Dendritic cell treated with granulocyte-macrophage colony-stimulating factor and Interleukin-4, amounts not matched to agents 40 ng/mL and 50 ng/mL, for 4 days (primary cell): Measurements from ENCODE around the gene NDUFS8.
A peak's percentile ranks its signal among the peaks of the same experiment; 100 is the strongest.

Source experiments
- H3K27ac Mint-ChIP-seq: one replicate; pipeline ENCODE4 v1.8.0; 2022; ENCODE audit warnings: mild to moderate bottlenecking, mixed read lengths
- H3K27me3 Mint-ChIP-seq: one replicate; pipeline ENCODE4 v1.8.0; 2022; ENCODE audit warnings: mild to moderate bottlenecking, mixed read lengths
- H3K36me3 Mint-ChIP-seq: one replicate; pipeline ENCODE4 v1.8.0; 2022; ENCODE audit warnings: low read depth, mixed read lengths
- H3K4me1 Mint-ChIP-seq: one replicate; pipeline ENCODE4 v1.8.0; 2022; ENCODE audit warnings: low read depth, mixed read lengths
- H3K4me3 Mint-ChIP-seq: one replicate; pipeline ENCODE4 v1.8.0; 2022; ENCODE audit warnings: mild to moderate bottlenecking, moderate library complexity, mixed read lengths
- H3K9me3 Mint-ChIP-seq: one replicate; pipeline ENCODE4 v1.8.0; 2022; ENCODE audit warnings: mixed read lengths
- intact Hi-C: fragments of 100-400 bp; cut with micrococcal nuclease; formaldehyde crosslinking; loops from one replicate; pipeline ENCODE4 v1.15.0; 2022

NDUFS8 gene

DNA sequence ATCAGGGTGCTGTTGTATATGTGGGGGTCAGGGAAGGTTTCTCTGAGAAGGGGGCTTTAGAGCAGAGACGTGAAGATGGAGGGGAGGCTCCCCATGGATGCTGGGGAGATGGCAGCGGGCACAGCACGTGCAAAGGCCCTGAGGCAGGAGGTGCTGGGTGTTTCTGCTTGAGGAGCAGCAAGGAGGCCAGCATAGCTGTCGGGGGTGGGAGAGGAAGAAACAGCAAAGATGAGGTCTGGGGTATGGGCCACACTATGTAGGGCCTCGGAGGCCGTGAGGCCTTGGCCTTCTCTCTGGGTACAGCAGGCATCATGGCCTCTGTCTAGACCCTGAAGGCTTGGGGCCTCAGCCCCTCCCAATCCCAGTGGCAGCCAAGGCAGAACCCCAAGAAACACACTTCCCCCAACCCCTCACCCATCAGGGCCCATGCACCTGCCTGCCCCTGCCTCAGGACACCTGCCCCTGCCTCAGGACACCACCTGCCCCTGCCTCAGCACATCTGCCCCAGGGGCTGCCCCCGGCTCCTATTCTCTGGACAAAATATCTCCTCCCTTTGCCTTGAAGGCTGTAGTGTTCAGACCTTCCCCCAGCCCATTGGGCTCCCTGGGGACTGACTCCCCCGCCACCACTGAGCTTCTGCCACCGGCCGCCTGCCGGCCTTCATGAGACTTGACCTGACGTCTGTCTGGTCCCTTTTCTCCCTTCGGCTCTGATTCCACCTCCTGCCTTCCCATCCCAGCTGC is 14.1 kb upstream of the NDUFS8 start:
- Mint-ChIP-seq H3K27ac (peak overlapping the region; percentile 7), H3K36me3 (peaks cover 87% of the 10 kb centered on the region), H3K4me3 (no peak overlapping the region), H3K4me1 (peaks cover 66% of the 10 kb centered on the region), H3K9me3 (no peaks in the 10 kb centered on the region), H3K27me3 (no peaks in the 10 kb centered on the region)
- intact Hi-C loops: no loop called here

DNA sequence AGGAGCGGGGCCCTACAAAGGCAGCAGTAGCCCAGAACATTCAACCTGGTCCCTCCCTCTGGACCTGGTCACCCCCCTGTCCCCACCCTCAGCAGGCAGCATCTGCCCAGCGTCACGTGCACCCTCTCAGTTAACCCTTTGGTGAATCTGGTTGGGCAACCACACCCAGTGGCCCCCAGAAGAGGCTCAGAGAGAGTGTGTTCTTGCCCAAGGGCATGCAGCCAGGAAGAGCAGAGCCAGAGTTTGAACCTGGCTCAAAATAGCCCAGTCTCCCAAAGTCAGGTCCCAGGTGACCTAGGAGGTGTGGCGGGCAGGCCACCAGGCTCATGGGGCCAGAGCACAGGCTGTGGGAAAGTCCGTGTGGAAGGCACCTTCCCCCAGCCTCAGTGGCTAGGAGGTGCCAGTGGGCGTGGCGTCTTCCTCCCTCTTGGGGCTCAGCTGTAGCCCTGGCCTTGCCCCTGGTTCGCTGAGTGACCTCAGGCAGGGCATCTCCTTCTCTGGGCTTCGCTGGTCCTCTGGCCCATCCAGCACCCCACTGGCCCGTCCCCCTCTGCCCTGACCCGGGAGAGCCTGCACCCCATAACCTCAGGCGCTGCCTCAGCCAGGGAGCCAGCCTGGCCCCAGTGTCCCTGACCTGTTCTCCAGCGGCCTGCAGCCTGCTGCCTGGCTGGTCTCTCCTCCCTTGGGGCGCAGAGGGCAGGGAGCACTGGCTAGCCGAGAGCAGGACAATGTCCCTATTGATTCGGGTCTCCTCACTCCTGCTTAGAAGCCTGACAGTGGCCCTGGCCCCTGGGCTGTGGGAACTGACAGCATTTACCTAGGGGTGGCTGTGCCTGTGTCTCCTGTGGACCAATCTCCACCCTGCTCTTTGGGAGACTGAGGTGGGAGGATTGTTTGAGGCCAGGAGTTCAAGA is 13.3 kb upstream of the NDUFS8 start:
- intact Hi-C loops: no loop called here
- Mint-ChIP-seq H3K9me3 (no peaks in the 10 kb centered on the region), H3K27ac (peak overlapping the region; percentile 7), H3K27me3 (no peaks in the 10 kb centered on the region), H3K36me3 (peaks cover 96% of the 10 kb centered on the region), H3K4me1 (peaks cover 58% of the 10 kb centered on the region), H3K4me3 (no peak overlapping the region)

- intact Hi-C loops: no loop called here
- no peaks in the 10 kb centered on the region for H3K27me3 Mint-ChIP-seq
- H3K27ac Mint-ChIP-seq: no peak overlapping the region
- H3K9me3 Mint-ChIP-seq: no peaks in the 10 kb centered on the region
- H3K4me3 Mint-ChIP-seq: no peak overlapping the region
- peaks cover 100% of the 10 kb centered on the region for H3K36me3 Mint-ChIP-seq
- H3K4me1 Mint-ChIP-seq: peaks cover 48% of the 10 kb centered on the region
Measured at GRCh38 chr11:68017980-68018729, 12.3 kb upstream of the NDUFS8 start.

- H3K27ac Mint-ChIP-seq: no peak overlapping the region
- intact Hi-C loops: no loop called here
- H3K27me3 Mint-ChIP-seq: no peaks in the 10 kb centered on the region
- peaks cover 100% of the 10 kb centered on the region for H3K36me3 Mint-ChIP-seq
- peaks cover 42% of the 10 kb centered on the region for H3K4me1 Mint-ChIP-seq
- no peaks in the 10 kb centered on the region for H3K9me3 Mint-ChIP-seq
- H3K4me3 Mint-ChIP-seq: no peak overlapping the region
Measured at GRCh38 chr11:68018730-68019190, 11.7 kb upstream of the NDUFS8 start.

DNA sequence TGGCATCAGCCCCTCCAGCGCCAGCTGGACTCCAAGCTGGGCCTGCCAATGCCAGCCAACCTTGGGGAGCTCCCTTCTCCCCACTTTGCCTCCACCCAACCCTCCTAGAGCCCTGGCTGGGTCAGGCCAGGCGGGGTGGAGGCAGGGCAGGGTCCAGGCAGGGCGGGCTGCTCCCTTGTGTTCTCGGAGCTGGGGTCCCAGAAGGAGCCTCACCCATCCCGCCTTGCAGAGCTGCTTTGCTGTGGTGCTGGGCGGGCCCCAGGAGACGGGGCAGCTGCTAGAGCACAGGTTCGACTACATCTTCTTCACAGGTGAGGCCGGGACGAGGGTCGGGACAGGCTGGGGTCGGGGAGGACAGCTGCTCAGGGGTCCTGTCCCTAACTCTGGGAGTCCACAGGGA is 11.0 kb upstream of the NDUFS8 start:
- H3K27me3 Mint-ChIP-seq: no peaks in the 10 kb centered on the region
- no peaks in the 10 kb centered on the region for H3K9me3 Mint-ChIP-seq
- H3K4me3 Mint-ChIP-seq: no peak overlapping the region
- no peak overlapping the region for H3K27ac Mint-ChIP-seq
- peaks cover 35% of the 10 kb centered on the region for H3K4me1 Mint-ChIP-seq
- H3K36me3 Mint-ChIP-seq: peaks cover 100% of the 10 kb centered on the region
- intact Hi-C loops: no loop called here

DNA sequence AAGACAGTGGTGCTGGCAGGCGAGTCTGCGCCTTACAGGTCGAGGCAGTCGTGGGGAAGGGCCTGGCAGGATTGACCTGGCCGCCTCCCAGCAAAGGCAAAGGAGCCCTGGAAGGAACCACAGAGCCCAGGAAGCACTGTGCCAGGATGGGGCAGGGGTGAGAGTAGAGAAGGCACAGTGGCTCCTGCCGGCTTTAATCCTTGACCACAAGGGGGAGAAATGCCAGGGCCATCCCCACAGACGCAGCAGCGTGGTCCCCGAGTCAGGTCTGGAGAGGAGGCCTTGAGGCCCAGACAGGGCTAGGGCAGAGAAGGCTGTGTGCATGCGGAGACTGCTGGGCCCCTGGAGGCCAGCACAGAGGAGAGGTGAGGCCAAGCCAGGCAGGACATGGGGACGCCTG is 9.9 kb upstream of the NDUFS8 start:
- peaks cover 100% of the 10 kb centered on the region for H3K36me3 Mint-ChIP-seq
- no peak overlapping the region for H3K4me3 Mint-ChIP-seq
- no peak overlapping the region for H3K27ac Mint-ChIP-seq
- intact Hi-C loops: no loop called here
- H3K9me3 Mint-ChIP-seq: no peaks in the 10 kb centered on the region
- no peaks in the 10 kb centered on the region for H3K27me3 Mint-ChIP-seq
- H3K4me1 Mint-ChIP-seq: peaks cover 24% of the 10 kb centered on the region

DNA sequence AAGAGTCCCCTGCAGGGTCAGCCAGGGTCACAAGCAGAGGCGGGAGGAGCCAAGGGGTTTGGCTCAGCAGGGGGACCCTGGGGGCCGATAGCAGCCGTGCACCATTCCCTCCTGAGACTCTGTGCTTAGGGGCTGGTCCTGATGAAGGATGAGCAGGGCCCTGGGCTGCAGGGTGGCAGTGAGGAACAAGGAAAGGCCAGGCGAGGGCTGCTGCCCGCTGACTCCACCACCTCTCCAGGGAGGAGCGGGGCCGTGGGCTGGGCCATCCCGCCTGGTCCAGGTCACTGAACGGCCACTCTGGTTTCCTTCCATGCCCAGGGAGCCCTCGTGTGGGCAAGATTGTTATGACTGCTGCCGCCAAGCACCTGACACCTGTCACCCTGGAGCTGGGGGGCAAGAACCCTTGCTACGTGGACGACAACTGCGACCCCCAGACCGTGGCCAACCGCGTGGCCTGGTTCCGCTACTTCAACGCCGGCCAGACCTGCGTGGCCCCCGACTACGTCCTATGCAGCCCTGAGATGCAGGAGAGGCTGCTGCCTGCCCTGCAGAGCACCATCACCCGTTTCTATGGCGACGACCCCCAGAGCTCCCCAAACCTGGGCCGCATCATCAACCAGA is 9.2 kb upstream of the NDUFS8 start:
- intact Hi-C loops: no loop called here
- H3K27ac Mint-ChIP-seq: no peak overlapping the region
- no peaks in the 10 kb centered on the region for H3K27me3 Mint-ChIP-seq
- no peaks in the 10 kb centered on the region for H3K9me3 Mint-ChIP-seq
- H3K4me1 Mint-ChIP-seq: peaks cover 20% of the 10 kb centered on the region
- H3K36me3 Mint-ChIP-seq: peaks cover 100% of the 10 kb centered on the region
- no peak overlapping the region for H3K4me3 Mint-ChIP-seq

DNA sequence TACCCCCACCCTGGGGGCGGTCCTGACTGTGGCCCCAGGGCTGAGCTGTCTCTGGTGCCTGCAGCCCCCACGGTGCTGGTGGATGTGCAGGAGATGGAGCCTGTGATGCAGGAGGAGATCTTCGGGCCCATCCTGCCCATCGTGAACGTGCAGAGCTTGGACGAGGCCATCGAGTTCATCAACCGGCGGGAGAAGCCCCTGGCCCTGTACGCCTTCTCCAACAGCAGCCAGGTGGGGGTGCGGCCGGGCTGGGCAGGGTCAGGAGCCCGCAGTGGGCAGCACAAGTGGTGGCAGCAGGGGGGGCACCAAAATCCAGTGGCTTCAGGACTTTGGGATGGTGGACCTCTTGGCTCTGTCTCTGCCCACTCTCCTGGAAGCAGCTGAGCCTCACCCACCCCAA is 8.0 kb upstream of the NDUFS8 start:
- H3K4me3 Mint-ChIP-seq: no peak overlapping the region
- intact Hi-C loops: no loop called here
- H3K27me3 Mint-ChIP-seq: no peaks in the 10 kb centered on the region
- H3K4me1 Mint-ChIP-seq: peaks cover 19% of the 10 kb centered on the region
- H3K27ac Mint-ChIP-seq: no peak overlapping the region
- peaks cover 100% of the 10 kb centered on the region for H3K36me3 Mint-ChIP-seq
- H3K9me3 Mint-ChIP-seq: no peaks in the 10 kb centered on the region

DNA sequence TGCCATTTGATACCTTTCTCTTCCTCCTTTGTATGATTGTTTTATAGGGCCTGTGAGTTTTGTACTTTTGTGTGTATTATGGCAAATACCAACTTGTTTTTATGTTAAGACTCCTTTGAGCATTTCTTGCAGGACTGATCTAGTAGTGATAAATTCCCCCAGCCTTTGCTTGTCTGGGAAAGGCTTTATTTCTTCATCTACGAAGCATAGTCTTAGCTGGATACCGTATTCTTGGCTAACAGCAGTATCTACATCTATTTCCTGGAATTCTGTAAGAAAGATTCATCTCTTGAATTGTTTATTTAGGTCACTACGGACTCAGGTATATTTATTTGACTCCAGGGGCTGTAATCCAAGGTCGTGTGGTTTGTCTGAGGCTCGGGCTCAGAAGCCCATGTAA is 6.0 kb upstream of the NDUFS8 start:
- peaks cover 94% of the 10 kb centered on the region for H3K36me3 Mint-ChIP-seq
- intact Hi-C loops: no loop called here
- no peaks in the 10 kb centered on the region for H3K27me3 Mint-ChIP-seq
- no peak overlapping the region for H3K4me3 Mint-ChIP-seq
- H3K4me1 Mint-ChIP-seq: peaks cover 28% of the 10 kb centered on the region
- no peaks in the 10 kb centered on the region for H3K9me3 Mint-ChIP-seq
- H3K27ac Mint-ChIP-seq: no peak overlapping the region

GRCh38 chr11:68025047-68025446 is 5.4 kb upstream of the NDUFS8 start:
- H3K4me3 Mint-ChIP-seq: no peak overlapping the region
- peaks cover 90% of the 10 kb centered on the region for H3K36me3 Mint-ChIP-seq
- no peaks in the 10 kb centered on the region for H3K9me3 Mint-ChIP-seq
- H3K27ac Mint-ChIP-seq: no peak overlapping the region
- H3K27me3 Mint-ChIP-seq: no peaks in the 10 kb centered on the region
- peaks cover 32% of the 10 kb centered on the region for H3K4me1 Mint-ChIP-seq
- intact Hi-C loops: no loop called here

- peak overlapping the region; percentile 58 for H3K27ac Mint-ChIP-seq
- intact Hi-C loops: no loop called here
- no peak overlapping the region for H3K4me3 Mint-ChIP-seq
- no peaks in the 10 kb centered on the region for H3K27me3 Mint-ChIP-seq
- no peaks in the 10 kb centered on the region for H3K9me3 Mint-ChIP-seq
- H3K36me3 Mint-ChIP-seq: peaks cover 88% of the 10 kb centered on the region
- H3K4me1 Mint-ChIP-seq: peaks cover 32% of the 10 kb centered on the region
Measured at GRCh38 chr11:68026391-68027105, 3.9 kb upstream of the NDUFS8 start.

- H3K4me1 Mint-ChIP-seq: peaks cover 42% of the 10 kb centered on the region
- peak overlapping the region; percentile 2 for H3K27ac Mint-ChIP-seq
- H3K27me3 Mint-ChIP-seq: no peaks in the 10 kb centered on the region
- peaks cover 86% of the 10 kb centered on the region for H3K36me3 Mint-ChIP-seq
- intact Hi-C loops: no loop called here
- no peak overlapping the region for H3K4me3 Mint-ChIP-seq
- H3K9me3 Mint-ChIP-seq: no peaks in the 10 kb centered on the region
Measured at GRCh38 chr11:68027667-68028066, 2.8 kb upstream of the NDUFS8 start.
